GM10248 (cell line): ENCODE data around the gene IGLL1.

Source experiments
- CTCF ChIA-PET: fragments of 300-600 bp; sonication (Branson Sonifier 250); formaldehyde crosslinking; extraction: SDS; loops from one replicate; lab custom pipeline; 2021; ENCODE audit warnings: antibody characterized with exemption; lab: Yijun Ruan, JAX
- POLR2A ChIA-PET: fragments of 350-650 bp; sonication (Branson Sonifier 250); formaldehyde crosslinking; extraction: SDS; loops from one replicate; lab custom pipeline; 2020; ENCODE audit warnings: antibody characterized with exemption; lab: Yijun Ruan, JAX
- DNase-seq: peaks from one replicate; pipeline ENCODE4 v3.0.0; 2012; ENCODE audit errors: extremely low spot score
- CTCF ChIP-seq: IDR thresholded peaks from 2 replicates; pipeline ENCODE4 v1.5.1; 2012; ENCODE audit warnings: mild to moderate bottlenecking, low read depth; ENCODE audit errors: extremely low read depth, missing control alignments, control extremely low read depth

Gene IGLL1

GRCh38 chr22:23553924-23554870 lies 25.9 kb downstream of the IGLL1 start:
- DNase-seq, result no peak
- no peak for TF ChIP-seq CTCF
- POLR2A ChIA-PET, result no interaction called here
- CTCF ChIA-PET, result no interaction called here

DNA sequence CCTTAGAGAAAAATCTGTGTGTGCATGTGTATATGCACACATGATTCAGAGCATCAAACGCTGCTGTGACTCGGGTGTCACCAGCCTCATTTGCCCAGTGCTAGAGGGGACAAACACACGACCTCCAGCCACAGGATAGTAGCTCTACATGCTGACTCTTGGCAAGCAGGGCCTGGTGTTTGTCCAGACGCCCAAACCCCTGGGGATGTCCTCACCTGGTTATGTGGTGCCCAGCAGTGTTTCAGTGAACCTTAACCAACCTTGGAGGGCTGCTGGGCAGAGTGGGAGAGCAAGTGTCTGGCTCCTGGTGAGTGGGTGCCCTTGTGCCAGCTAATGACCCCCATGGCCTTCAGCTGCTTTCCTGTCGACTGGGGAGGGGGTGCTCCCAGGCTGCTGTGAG lies 26.7 kb downstream of the IGLL1 start:
- no peak for DNase-seq
- ChIA-PET CTCF (no interaction called here), POLR2A (no interaction called here)
- TF ChIP-seq CTCF, result no peak

DNA sequence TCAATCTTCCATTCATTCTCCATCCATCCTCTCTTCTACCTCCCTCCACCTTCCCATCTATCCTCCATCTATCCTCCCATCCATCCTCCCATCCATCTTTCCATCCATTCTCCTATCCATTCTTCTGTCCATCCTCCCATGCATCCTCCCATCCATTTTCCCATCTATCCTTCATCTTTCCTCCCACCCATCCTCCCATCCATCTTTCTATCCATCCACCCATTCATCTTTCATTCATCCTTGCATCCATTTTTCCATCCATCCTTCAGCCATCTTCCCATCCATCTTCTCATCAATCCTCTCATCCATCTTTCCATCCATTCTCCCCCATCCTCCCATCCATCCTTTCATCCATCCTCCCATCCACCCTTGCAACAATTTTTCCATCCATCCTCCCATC lies 27.5 kb downstream of the IGLL1 start:
- CTCF ChIA-PET, result no interaction called here
- POLR2A ChIA-PET, result no interaction called here
- DNase-seq, result no peak
- TF ChIP-seq CTCF, result no peak

DNA sequence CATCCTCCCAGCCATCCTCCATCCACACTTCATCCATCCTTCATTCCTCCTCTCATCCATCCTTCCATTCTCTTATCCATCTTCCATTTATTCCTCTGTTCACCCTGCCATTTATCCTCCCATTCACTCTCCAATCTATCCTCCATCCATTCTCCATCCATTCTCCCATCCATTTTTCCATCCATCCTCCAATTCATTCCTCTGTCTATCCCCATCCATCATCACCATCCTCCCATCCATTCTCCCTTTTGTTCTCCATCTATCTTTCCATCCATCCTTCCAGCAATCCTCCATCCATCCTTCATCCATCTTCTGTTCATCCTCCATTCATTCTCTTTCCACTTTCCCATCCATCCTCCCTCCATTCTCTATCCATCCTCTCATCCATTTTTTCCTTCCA lies 28.7 kb downstream of the IGLL1 start:
- CTCF ChIA-PET, result no interaction called here
- POLR2A ChIA-PET, result no interaction called here
- no peak for DNase-seq
- no peak for TF ChIP-seq CTCF

DNA sequence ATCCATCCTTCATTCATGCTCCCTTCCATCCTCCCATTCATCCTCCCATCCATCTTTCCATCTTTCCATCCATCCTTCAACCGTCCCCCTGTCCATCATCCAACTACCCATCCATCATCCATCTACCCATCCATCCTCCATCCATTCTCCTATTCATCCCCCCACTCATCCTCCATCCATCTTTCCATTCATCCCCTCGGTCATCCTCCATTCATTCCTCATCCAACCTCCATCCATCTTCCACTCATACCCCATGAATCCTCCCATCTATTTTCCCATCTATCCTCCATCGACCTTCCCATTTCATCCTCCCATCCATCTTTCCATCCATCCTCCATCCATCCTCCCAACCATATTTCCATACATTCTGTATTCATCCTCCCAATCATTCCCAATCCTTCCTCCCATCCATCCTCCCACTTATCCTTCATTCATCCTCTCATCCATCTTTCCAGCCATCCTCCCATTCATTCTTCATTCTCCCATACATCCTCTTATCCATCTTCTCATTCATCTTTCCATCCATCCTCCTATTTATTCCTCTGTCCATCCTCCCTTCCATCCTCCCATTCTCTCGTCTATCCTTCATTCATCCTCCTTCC lies 29.9 kb downstream of the IGLL1 start:
- TF ChIP-seq CTCF, result no peak
- ChIA-PET CTCF (no interaction called here), POLR2A (no interaction called here)
- DNase-seq, result no peak

DNA sequence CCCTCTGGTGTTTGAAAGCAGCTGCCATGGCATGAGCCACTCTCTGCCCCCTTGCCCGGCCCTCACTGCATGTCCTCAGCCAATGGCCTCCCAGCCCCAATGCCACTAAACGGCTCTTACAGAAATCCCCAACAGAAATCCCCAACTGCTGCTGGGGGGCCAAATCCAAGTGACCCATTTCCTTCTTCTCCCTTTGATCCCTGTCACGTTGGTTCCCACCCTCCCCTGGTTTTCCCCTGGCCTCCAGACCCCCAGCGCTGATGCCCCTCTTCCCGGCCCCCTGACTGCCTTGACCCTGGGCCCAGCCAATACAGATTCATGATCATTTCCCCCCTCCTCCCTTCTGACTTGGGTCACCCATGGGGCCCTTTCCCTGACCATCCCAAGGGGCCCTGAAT lies 30.9 kb downstream of the IGLL1 start:
- DNase-seq, result no peak
- CTCF ChIA-PET, result no interaction called here
- POLR2A ChIA-PET, result no interaction called here
- no peak for TF ChIP-seq CTCF
